GM23338 (cell line): Measurements from ENCODE around the gene HIVEP3. TPM values are rescaled to one million over a fixed set of nuclear protein-coding genes. Genes with fewer than 3 reads are reported as not detected.

Experiments used
- ATAC-seq: fragments of 200-7000 bp; cut with Tn5 transposase; 3 replicates; pipeline ENCODE4 v1.9.1; 2020
- DNase-seq: peaks from one replicate; pipeline ENCODE4 v3.0.0-alpha.2; 2015; ENCODE audit warnings: low spot score
- H2AFZ ChIP-seq: fragments of 200-600 bp; sonication (generic); 2 replicates; pipeline ENCODE4 v1.8.0; 2016; ENCODE audit warnings: antibody characterized with exemption, mild to moderate bottlenecking, moderate library complexity
- H3F3A ChIP-seq: fragments of 200-600 bp; sonication (generic); replicated peaks from 2 replicates; pipeline ENCODE4 v1.8.0; 2017; ENCODE audit warnings: antibody characterized with exemption, mixed run types, low read depth
- H3K27ac ChIP-seq: fragments of 200-600 bp; sonication (generic); 2 replicates; pipeline ENCODE4 v1.6.1; 2016; ENCODE audit warnings: low read depth
- H3K27me3 ChIP-seq: fragments of 200-600 bp; sonication (generic); 2 replicates; pipeline ENCODE4 v1.8.0; 2016; ENCODE audit warnings: mild to moderate bottlenecking, mixed run types, moderate library complexity; ENCODE audit not compliant: insufficient read depth
- H3K36me3 ChIP-seq: fragments of 200-600 bp; sonication (generic); 2 replicates; pipeline ENCODE4 v1.8.0; 2016; ENCODE audit warnings: mild to moderate bottlenecking; ENCODE audit not compliant: insufficient read depth
- H3K4me1 ChIP-seq: fragments of 200-600 bp; sonication (generic); 2 replicates; pipeline ENCODE4 v1.8.0; 2016; ENCODE audit warnings: mild to moderate bottlenecking, moderate library complexity; ENCODE audit not compliant: insufficient read depth
- H3K4me2 ChIP-seq: fragments of 200-600 bp; sonication (generic); 2 replicates; pipeline ENCODE4 v1.7.1; 2017; ENCODE audit warnings: mixed run types
- H3K4me3 ChIP-seq: fragments of 200-600 bp; sonication (generic); 2 replicates; pipeline ENCODE4 v1.6.1; 2016; ENCODE audit warnings: mixed run types
- H3K79me2 ChIP-seq: fragments of 200-600 bp; sonication (generic); replicated peaks from 2 replicates; pipeline ENCODE4 v1.8.0; 2017; ENCODE audit warnings: mild to moderate bottlenecking; ENCODE audit not compliant: insufficient read depth
- H3K9me2 ChIP-seq: fragments of 200-600 bp; sonication (generic); 2 replicates; pipeline ENCODE4 v1.8.0; 2017; ENCODE audit not compliant: insufficient read depth
- H4K20me1 ChIP-seq: fragments of 200-600 bp; sonication (generic); replicated peaks from 2 replicates; pipeline ENCODE4 v1.8.0; 2017; ENCODE audit warnings: mild to moderate bottlenecking; ENCODE audit not compliant: insufficient read depth
- H3K27ac Mint-ChIP-seq: 2 replicates; pipeline ENCODE4 v1.8.0; 2020; ENCODE audit warnings: inconsistent platforms, mild to moderate bottlenecking, moderate library complexity, mixed read lengths
- H3K27me3 Mint-ChIP-seq: 3 replicates; pipeline ENCODE4 v1.8.0; 2022; ENCODE audit warnings: low read depth, mild to moderate bottlenecking, moderate library complexity, mixed read lengths, inconsistent platforms; ENCODE audit not compliant: insufficient read depth, poor library complexity
- H3K36me3 Mint-ChIP-seq: 3 replicates; pipeline ENCODE4 v1.8.0; 2021; ENCODE audit warnings: low read depth, mild to moderate bottlenecking, inconsistent platforms, moderate library complexity, mixed read lengths
- H3K4me1 Mint-ChIP-seq: 3 replicates; pipeline ENCODE4 v1.8.0; 2020; ENCODE audit warnings: mild to moderate bottlenecking, inconsistent platforms, mixed read lengths
- H3K4me3 Mint-ChIP-seq: 3 replicates; pipeline ENCODE4 v1.8.0; 2021; ENCODE audit warnings: moderate library complexity, mild to moderate bottlenecking, inconsistent platforms, mixed read lengths
- H3K9me3 Mint-ChIP-seq: 3 replicates; pipeline ENCODE4 v1.8.0; 2020; ENCODE audit warnings: moderate library complexity, mild to moderate bottlenecking, inconsistent platforms, mixed read lengths
- CREB1 ChIP-seq: fragments of 250-450 bp; sonication (Bioruptor Pico); IDR thresholded peaks from 2 replicates; pipeline ENCODE4 v1.5.0; 2020; ENCODE audit warnings: low read depth, mild to moderate bottlenecking, moderate library complexity
- CTCF ChIP-seq, 2 experiments: fragments of 200-600 bp in 1 of 2; sonication (generic) in 1 of 2; conservative IDR thresholded peaks; 2 replicates each; pipeline versions ENCODE4 v1.5.1 to v1.6.1; 2016 to 2017; ENCODE audit warnings: antibody characterized with exemption in 2 of 2, low read depth in 2 of 2, mild to moderate bottlenecking in 2 of 2, moderate library complexity in 1 of 2
- EZH2phosphoT487 ChIP-seq: fragments of 200-600 bp; sonication (generic); IDR thresholded peaks from one replicate; pipeline ENCODE4 v1.8.1; 2018; ENCODE audit warnings: antibody characterized with exemption; ENCODE audit not compliant: unreplicated experiment
- JUNB ChIP-seq: IDR thresholded peaks from one replicate; pipeline ENCODE4 v1.6.1; 2016; ENCODE audit warnings: antibody characterized with exemption; ENCODE audit not compliant: unreplicated experiment
- POLR2AphosphoS5 ChIP-seq: IDR thresholded peaks from 2 replicates; pipeline ENCODE4 v1.6.1; 2016; ENCODE audit warnings: antibody characterized with exemption, low read depth
- REST ChIP-seq: IDR thresholded peaks from one replicate; pipeline ENCODE4 v1.6.1; 2018; ENCODE audit warnings: antibody characterized with exemption; ENCODE audit not compliant: unreplicated experiment
- STAT1 ChIP-seq: IDR thresholded peaks from one replicate; pipeline ENCODE4 v1.6.1; 2016; ENCODE audit warnings: antibody characterized with exemption; ENCODE audit not compliant: unreplicated experiment
- ZNF114 ChIP-seq: fragments of 250-450 bp; sonication (Bioruptor Pico); IDR thresholded peaks from 2 replicates; pipeline ENCODE4 v1.5.0; 2020; ENCODE audit warnings: mild to moderate bottlenecking, moderate library complexity
- ZNF462 ChIP-seq: fragments of 250-450 bp; sonication (Bioruptor Pico); IDR thresholded peaks from 2 replicates; pipeline ENCODE4 v1.5.0; 2020; ENCODE audit warnings: mild to moderate bottlenecking, moderate library complexity
- polyA plus RNA-seq: library from polyadenylated mRNA; unstranded; fragments of >200 nt; fragmentation: Nextera tagmentation; extraction: Ambion mirVana; gene quantifications from 2 replicates; pipeline ENCODE4 v1.2.1, GENCODE V29; 2016
- total RNA-seq: library from RNA; depleted of rRNA; stranded (reverse); fragments of >200 nt; shearing (Covaris generic); gene quantifications from 2 replicates; pipeline ENCODE4 v1.2.3, GENCODE V29; 2014

HIVEP3 gene
- total and polyA plus RNA-seq, 2 experiments from 2014 or later: 0.14 to 0.24 TPM

- Mint-ChIP-seq H3K4me3 (no peak overlapping the region), H3K27ac (no peak overlapping the region), H3K9me3 (no peaks in the 10 kb centered on the region), H3K27me3 (no peaks in the 10 kb centered on the region), H3K4me1 (no peaks in the 10 kb centered on the region), H3K36me3 (no peaks in the 10 kb centered on the region)
- DNase-seq: no peak
- H3F3A ChIP-seq: no peaks in the 10 kb centered on the region
- no peak overlapping the region for H3K4me3 ChIP-seq
- no peaks in the 10 kb centered on the region for H3K27me3 ChIP-seq
- H3K79me2 ChIP-seq: no peaks in the 10 kb centered on the region
- H2AFZ ChIP-seq: no peak overlapping the region
- no peaks in the 10 kb centered on the region for H4K20me1 ChIP-seq
- no peak overlapping the region for H3K4me2 ChIP-seq
- no peaks in the 10 kb centered on the region for H3K36me3 ChIP-seq
- H3K9me2 ChIP-seq: 0 out of 2 replicates have a peak, but pooled peaks cover 6% of the 10 kb centered on the region
- no peak for ATAC-seq
- no peaks in the 10 kb centered on the region for H3K4me1 ChIP-seq
- TF ChIP-seq ZNF114 (no peak), JUNB (no peak), POLR2AphosphoS5 (no peak), ZNF462 (CRISPR knock-in tag) (no peak), STAT1 (no peak), CREB1 (no peak), EZH2phosphoT487 (no peak), CTCF (conservative IDR thresholded peaks at IDR 0.05; ENCODE audit: low read depth in 2 of 2) (no peak), REST (no peak)
- H3K27ac ChIP-seq: no peak overlapping the region
These were observed 194.5 kb downstream of the HIVEP3 start for GRCh38 chr1:41724248-41724647.
